ENCODE results near the gene FMOD. TPM values are rescaled to one million over a fixed set of nuclear protein-coding genes. Genes with fewer than 3 reads are reported as not detected.
A peak's percentile ranks its signal among the peaks of the same experiment; 100 is the strongest.

FMOD gene
- 3.7 and 14.3 TPM in 2 replicates for total RNA-seq

DNA sequence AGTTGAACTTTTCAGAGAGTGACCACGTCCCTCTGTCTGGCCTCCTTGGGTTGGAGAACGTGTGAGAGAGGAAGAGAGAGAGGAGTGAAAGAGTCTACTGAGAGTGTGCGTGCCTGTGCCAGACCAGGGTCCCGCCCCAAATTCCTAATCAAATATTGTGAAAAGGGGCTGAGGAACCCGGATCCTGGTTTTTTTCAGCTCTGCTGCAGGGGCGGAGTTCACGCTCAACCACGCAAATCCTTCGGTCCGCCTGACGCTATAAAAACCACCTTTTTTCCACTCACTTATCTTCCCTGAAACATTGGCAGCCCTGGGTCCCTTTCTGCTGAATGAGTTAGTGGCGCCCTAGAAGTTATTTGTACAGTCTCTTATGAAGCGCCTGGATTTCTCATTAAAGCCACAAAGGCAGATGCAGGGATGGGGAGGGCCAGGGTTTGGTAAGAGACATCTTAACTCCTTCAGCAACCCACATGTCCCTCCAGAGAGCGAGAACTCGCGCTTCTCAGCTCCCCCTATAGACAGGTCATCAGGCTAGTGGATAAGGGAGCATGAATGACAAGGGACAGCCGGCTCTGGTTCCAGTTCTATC lies at the start of gene FMOD:
Gene FMOD, minus strand, starts transcription at position 86 of the 589 bp plus-strand sequence. CDS start 2,852 bp downstream, outside the sequence.
- no peak for DNase-seq (ENCODE audit: low read depth in 2 of 2)

DNA sequence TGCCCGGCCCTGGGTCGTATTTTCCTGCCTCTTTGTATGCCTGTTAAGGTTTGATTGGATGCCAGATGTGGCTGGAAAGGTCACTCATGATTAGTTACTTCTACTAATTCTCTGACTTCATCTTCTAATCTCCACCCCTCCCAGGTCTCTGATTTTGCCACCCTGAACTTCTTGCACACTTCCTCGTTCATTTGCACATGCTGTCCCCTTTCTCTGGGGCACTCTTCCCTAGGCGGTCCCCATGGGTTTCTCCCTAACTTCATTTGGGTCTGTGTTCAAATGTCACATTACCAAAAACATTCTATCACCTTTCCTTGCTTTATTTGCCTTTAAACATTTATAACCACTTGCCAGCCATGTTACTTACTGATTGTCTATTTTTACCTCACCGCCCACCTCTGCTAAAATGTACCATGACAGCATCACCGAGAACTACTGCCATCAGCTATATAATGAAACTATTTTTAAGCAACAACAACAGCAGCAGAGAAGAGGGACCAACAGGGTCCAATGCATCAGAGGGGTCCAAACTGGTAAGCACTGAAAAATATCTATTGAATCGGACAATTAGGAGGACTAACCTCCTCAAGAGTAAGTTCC lies 45.8 kb upstream of the FMOD start:
- no peak for DNase-seq (ENCODE audit: low read depth in 2 of 2)

DNA sequence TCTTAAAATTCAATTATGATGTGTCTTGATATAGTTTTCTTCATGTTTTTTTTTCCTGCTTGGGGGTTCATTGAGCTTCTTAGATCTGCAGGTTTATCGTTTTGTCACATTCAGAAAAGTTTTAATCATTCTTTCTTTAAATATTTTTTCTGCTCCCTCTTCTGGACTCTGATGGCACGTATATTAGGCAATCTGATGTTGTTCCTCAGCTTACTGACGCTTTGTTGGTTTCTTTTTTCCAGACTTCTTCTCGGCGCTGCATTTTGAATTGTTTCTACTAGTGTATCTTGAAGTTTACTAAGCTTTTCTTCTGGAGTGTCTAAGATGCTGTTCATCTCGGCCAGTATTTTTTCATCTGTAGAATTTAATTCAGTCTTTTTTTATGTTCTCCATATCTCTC lies 44.8 kb upstream of the FMOD start:
- DNase-seq (ENCODE audit: low read depth in 2 of 2), result no peak

DNA sequence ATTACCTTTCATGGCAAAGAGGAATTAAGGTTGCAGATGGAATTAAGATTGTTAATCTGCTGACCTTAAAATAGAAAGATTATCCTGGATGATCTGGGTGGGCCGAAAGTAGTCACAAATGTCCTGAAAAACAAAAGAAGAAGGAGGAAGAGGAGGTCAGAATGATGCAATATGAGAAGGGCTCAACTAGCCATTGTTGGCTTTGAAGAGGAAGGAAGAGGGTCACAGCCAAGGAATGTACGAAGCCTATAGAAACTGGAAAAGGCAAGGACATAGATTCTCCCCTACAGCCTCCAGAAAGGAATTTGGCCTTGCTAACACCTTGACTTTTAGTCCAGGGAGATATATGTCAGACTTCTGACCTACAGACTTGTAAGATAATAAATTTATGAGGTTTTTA lies 39.4 kb upstream of the FMOD start:
- DNase-seq (ENCODE audit: low read depth in 2 of 2), result peak in 1 of 2 donors; percentile 50

DNA sequence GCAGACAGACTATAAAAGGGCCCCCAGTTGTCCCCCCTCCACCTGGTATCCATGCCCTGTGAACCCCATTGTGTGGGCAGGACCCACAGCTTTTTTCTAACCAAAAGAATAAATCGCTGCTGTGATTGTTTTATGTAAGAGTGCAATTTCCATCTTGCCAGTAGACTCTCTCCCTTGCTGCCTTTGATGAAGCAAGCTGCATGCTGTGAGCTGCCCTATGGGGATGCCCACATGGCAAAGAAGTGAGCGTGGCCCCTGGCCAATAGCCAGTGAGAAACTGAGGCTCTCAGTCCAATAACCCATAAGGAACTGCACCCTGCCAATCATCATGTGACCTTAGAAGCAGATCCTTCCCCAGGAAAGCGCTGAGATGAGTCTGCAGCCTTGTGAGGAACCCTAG lies 37.8 kb upstream of the FMOD start:
- DNase-seq (ENCODE audit: low read depth in 2 of 2), result no peak

- DNase-seq (ENCODE audit: low read depth in 2 of 2), result no peak
Observed at GRCh38 chr1:203382026-203382425, 31.1 kb upstream of the FMOD start.

- DNase-seq (ENCODE audit: low read depth in 2 of 2), result peak; percentile 19 to 94
Observed at GRCh38 chr1:203381151-203381751, 30.3 kb upstream of the FMOD start.

DNA sequence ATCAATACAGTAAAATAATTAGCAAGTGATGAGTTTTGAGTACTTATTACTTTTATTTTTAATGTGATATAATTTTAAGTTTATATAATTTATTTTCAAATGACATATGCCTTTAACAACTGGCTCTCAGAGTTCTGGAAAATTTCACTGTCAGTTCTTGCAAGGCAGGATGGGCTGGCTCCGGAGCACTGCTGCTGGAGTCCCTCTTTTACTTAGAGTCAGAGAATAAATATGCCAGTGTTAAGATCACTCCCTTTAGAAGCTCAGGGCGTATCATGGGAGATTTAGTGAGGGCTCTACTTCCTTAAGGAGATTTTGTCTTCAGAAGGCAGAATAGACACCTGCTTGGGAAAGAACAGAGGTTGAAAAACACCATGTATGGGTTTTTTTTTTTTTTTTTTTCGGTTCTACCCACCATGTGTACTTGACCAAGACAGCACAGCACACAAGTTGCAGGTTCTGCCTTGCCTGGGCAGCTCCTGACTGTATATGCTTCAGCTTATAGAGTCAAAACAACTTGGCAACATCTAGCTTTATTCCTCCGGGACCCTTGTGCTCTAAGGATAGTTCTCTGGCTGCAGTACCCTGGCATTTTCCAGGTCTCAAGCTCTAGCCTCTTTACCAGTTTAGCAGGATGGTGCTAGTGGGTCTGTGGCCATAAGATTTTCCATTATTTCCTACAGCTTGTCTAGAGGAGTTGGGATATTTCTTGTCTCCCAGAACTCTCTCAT lies 29.7 kb upstream of the FMOD start:
- DNase-seq (ENCODE audit: low read depth in 2 of 2), result peak in 1 of 2 donors; percentile 45

DNA sequence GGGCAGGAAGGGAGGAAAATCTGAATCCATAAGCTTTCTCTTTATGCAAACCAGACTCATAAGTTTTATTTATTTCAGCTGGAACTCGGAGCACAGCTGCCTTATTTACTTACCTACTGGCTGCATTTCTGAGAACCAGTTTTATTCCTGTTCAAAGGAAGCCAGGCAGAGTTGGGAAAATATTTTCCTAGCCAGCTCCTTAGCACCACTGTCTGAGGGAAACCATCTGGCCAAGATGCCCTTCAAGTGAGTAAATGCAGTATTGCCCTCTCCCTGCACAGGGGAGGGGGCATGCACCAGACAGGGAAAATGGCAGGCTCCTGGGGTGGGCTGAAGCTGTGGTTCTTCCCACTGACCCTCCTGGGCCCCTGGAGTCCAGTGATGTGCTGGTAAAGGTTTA lies 28.9 kb upstream of the FMOD start:
- DNase-seq (ENCODE audit: low read depth in 2 of 2), result no peak

GRCh38 chr1:203378556-203379245 lies 27.8 kb upstream of the FMOD start:
- peak in 1 of 2 donors; percentile 78 for DNase-seq (ENCODE audit: low read depth in 2 of 2)

- DNase-seq (ENCODE audit: low read depth in 2 of 2), result no peak
Observed at GRCh38 chr1:203373991-203374390, 23.1 kb upstream of the FMOD start.

GRCh38 chr1:203373002-203373401 lies 22.1 kb upstream of the FMOD start:
- DNase-seq (ENCODE audit: low read depth in 2 of 2), result no peak

DNA sequence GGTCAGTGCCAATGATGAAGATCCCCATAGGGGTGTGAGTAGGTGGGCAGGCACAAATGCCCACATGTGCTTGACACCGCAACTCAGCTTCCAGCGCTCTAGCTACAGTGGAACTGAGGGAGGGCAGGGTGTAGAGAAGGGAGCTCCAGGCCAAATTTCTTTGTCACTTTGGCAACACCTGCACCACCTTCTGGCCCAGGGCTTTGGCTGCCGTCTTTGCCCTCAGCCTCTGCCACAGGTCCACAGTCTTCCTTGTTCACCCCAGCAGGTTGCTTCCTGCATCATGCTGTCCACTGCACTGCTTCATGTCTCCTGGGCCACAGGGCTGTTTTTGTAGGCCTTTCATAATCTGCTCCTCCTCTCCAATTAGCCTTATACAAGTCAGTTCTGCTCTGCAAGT lies 20.4 kb upstream of the FMOD start:
- no peak for DNase-seq (ENCODE audit: low read depth in 2 of 2)

DNA sequence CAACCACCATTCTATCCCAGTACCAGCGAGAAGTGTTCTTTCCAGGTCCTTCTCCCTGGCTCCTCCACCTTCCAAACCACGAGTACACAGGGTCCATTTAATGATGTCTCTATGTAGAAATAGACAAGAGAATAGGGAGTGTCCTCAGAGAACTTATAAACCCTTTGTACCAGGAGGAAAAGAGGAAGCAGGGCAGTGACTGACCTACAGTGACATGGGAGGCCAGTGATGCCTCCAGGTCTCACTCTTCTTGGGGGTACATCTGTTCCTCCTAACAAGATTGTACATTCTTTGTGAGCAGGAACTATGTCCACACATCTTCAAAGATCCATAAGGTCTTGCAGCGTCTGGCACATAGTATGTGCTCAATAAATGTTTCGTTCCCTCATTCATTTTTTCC lies 18.7 kb upstream of the FMOD start:
- no peak for DNase-seq (ENCODE audit: low read depth in 2 of 2)

DNA sequence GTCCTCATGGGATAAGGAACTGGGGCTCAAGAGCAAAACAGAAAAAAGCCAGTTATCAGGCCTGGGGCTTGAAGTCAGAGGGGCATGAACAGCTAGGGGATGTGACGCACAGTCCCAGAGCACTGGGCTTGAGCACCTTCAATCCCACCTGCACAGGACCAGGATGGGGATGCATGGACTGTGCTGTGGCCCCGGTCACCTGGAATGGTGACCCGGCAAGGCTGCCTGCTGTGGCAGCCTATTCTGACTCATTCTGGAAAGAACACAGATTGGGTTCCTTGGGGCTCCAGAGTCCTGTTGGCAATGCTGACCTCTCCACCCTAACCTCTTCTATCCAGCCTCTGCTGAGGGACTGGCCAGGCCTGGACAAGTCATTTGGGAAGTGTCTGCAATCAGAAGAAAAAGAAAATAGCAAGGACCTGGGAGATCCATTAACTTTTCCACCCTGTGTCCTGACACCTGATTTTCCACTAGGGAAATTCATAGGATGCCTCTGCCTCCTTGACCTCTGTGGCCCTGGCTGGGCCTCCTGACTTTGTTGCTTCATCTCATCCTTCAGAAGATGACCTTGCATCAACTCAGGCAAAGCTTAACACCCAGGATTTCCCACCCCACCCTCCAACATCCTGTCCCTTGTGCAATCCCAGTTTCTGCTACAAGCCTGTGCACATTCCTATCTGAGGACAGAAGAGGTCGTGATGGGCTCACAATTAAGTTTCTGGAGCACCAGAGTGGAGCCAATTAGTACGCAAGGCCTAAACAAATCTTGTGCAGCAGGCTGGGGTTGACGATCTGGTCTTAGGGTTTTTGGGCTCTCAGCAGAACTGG lies 17.9 kb upstream of the FMOD start:
- DNase-seq (ENCODE audit: low read depth in 2 of 2), result peak; percentile 68 to 69

DNA sequence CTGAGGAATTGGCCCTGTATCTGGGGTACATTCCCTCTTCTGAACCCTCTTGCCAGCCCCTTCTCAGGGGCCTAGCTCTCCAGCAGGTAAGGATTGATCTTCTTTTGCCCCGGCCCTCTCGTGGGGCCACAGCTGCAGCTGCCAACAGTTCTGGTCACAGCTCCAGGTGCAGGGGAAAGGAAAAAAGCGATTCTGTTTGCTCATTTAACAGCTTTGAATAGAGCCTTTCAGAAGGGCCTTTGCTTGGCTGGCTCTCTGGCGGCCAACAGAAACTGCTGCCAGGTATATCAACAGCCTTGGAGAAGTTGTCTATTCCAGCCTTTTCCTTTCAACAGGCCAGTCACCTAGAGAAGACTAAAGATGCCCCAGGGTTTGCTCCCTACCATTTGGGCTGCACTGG lies 16.1 kb upstream of the FMOD start:
- DNase-seq (ENCODE audit: low read depth in 2 of 2), result no peak

DNA sequence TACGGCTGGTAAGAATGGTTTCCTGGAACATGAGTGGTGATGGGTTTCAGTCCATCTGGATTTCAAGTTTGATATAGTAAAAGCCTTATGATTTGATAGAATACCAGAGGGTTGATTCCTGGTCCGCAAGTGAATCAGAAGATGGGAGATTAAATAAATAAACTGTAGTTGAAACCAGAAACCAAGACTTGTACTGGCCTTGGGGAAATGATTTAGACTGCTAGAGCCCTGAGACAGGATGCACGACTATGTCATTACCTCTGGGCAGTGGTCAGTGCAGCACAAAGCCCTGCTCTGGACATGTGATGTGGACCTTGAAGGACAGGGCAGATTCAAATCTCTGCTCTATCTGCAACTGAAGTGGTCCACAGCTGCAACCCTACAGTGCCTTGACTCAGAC lies 15.6 kb upstream of the FMOD start:
- peak in 1 of 2 donors; percentile 20 for DNase-seq (ENCODE audit: low read depth in 2 of 2)

- DNase-seq (ENCODE audit: low read depth in 2 of 2), result no peak
Observed at GRCh38 chr1:203364806-203365205, 13.9 kb upstream of the FMOD start.

GRCh38 chr1:203364094-203364801 lies 13.3 kb upstream of the FMOD start:
- DNase-seq (ENCODE audit: low read depth in 2 of 2), result no peak

- DNase-seq (ENCODE audit: low read depth in 2 of 2), result no peak
Observed at GRCh38 chr1:203362720-203363025, 11.8 kb upstream of the FMOD start.
